Measurements from ENCODE around the gene PTPN4.

GRCh38 chr2:120012771-120013596, 253.3 kb downstream of the PTPN4 start, which contains the start of gene EPB41L5:
- TF ChIP-seq POLR2AphosphoS5 (IDR thresholded peaks at IDR 0.05; ENCODE audit: insufficient read depth, low read depth, low read length) = peak; percentile 65
- TF ChIP-seq FOS (IDR thresholded peaks at IDR 0.05; ENCODE audit: borderline replicate concordance, insufficient read depth, low read length) = peak; percentile 2
- no peak for TF ChIP-seq CTCF (IDR thresholded peaks at IDR 0.05; ENCODE audit: extremely low read depth in 1 of 2, insufficient read depth in 1 of 2, low read depth in 1 of 2, low read length in 2 of 2)
